Stimulated activated CD4-positive, alpha-beta T cell treated with anti-CD3 and anti-CD28 coated beads, Interleukin-15, amount 100 ng/mL, for 48 hours (primary cell): ENCODE data around the gene CCDC88A.

ENCODE experiments used
- DNase-seq, 2 donors: peaks; one replicate each; pipeline ENCODE4 v3.0.0-alpha.2; 2020; ENCODE audit warnings: low read depth in 2 of 2

CCDC88A gene

DNA sequence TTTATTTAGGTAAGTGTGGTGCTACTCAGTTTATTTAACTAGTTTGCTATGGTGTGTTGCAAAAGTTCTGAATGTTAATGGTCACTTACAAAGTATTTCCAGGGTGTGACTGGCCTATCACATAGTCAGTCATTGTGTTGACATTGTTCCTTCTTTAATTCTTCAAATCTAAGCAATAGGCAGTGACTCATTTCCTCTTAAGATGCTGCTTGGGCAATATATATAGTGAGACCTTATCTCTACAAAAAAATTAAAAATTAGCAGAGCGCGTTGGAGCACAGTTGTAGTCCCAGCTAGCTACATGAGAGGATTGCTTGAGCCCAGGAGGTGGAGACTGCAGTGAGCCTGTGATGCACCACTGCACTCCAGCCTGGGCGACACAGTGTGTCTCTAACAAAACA lies 5.8 kb upstream of the CCDC88A start:
- DNase-seq, result no peak

DNA sequence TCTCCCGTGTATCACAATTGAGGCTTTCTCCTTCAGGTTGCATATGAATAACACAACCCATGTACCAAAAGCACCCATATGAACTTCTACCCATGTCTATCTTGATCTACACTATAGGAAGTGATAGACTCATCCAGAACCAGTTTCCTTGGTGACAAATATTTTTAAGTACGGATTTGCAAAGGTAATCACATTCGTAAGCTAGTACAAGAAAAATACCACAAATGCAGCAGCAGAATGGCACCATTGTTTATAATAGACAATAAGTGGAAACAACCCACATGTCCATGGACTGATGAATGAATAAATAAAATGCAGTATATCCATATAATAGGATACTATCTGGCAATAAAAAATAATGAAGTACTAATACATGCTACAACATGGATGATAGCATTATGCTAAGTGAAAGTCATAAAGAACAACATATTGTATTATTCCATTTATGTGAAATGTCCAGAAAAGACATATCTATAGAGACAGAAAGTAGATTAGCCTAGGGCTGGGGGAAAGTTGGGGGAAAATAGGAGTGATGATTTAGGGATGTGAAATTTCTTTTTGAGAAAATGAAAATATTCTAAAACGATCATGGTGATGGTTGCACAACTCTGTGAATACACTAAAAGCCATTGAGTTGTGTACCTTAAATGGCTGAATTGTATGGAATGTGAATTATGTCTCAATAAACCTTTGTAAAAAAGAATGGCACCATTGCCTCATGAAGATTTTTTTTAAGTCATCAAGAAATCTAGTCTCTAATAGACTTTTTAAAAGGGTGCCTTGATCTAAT lies 3.4 kb upstream of the CCDC88A start:
- DNase-seq, result no peak

DNA sequence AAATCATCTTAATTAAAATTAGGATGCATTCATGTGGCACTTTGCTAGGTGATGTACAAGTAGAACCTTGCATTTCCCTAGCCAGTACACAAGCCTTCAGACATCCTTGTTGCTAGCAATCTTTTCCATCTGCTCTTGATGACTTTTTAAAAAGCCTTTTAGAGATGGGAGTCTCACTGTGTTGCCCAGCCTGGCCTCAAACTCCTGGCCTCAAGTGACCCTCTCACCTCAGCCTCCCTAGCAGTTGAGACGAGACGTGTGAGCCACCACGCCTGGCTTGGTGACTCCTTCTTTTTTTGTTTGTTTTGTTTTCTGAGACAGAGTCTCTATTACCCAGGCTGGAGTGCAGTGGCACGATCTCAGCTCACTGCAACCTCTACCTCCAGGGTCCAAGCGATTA lies 1.7 kb upstream of the CCDC88A start:
- no peak for DNase-seq

DNA sequence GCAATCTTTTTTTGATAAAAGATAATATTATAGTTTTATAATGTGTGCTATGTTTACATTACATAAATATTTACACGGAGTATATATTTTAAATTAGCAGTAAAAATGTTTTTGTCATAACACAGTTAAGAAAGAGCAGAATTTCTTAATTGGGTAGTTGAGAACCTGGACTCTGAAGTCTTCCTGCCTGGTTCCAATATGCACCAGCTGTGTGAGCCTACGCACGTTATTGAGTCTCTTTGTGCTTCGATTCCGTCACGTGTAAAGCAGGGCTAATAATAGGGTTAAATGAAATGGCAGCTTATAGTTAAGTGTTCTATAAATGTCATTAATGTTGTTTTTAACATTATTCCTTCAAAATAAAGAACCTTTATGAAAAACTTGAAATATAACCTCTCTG lies 1.2 kb upstream of the CCDC88A start:
- DNase-seq, result no peak

DNA sequence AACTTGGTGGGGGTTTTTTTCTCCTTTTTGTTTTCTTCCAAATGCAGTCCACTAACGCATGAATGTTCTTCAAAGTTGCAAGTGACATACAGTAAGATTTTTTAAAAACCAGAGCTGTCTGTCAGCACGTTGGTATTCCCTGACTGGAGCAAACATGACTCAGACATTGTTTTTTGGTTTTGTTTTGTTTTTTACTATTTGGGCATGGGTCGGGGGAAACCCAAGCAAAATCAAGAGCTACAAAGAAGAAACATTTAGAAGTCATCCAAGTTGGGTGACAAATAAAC lies 726 bp upstream of the CCDC88A start:
- no peak for DNase-seq

DNA sequence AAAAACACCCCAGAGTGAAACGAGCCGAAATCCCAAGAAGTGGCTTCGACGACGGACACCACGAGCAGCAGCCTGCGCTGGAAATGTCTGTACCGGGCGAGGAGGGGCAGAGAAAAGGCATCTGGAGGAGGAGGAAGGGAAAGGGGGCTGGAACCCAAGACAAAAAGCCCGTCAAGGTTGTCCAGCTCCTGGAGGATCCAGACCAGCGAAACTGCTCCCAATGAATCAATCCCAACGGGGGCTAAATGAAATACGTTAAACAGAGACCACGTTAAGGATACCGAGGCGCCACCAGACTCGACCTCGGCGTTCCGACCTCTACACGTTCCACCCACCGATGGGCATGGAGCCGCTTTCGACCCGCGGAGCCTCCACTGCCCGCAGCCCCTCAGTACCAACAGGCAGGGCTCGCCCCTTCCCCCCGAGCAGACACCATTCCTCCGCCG lies 400 bp downstream of the CCDC88A start:
- DNase-seq, result no peak

DNA sequence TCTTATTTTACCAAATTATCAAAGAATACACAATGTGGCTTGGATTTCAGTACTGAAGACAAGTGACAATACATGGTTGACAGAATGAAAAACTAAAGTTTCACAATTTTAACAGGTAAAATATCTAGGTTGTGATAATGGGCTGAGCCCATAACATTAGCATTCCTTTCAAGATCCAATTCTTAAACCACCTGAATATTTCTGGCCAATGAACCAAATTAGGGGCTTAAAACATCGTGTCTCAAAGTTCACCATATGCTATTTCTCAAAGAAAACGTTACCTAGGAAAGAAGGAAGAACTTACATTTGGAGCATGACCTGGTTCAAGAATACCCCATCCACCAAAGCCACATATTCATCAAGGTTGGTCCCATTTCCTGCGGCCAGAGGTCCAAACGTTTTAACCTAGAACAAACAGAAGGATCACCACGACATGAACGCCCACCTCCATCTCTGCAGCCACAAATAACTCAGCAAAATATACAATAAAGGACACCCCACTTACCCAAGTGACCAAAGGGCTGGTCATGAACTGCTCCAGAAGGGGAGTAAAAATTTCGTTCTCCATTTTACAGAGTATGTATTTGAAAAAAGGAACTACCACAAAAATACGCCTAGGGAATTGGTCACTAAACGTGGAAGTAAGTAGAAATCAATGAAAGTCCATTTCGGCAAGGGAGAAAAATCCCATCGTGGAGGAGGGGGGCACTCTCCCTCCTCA lies 984 bp downstream of the CCDC88A start:
- DNase-seq, result no peak

DNA sequence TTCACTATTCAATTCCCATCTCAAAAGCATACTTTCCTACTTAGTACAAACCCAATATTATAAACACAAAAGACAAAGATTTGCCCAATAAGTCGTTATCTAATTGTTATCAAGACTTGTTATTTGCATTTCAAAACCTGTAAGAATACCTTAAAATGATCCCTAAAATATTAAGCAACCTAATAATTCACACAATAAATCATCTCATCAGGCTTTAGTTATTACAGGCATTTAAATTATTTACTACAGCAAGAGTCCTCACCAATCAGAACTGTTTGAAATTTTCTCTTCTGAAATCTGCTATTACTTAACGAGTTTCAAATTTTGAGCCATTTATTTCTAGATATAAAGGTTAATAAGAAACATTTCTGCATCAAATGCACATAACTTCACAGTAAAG lies 1.6 kb downstream of the CCDC88A start:
- no peak for DNase-seq

DNA sequence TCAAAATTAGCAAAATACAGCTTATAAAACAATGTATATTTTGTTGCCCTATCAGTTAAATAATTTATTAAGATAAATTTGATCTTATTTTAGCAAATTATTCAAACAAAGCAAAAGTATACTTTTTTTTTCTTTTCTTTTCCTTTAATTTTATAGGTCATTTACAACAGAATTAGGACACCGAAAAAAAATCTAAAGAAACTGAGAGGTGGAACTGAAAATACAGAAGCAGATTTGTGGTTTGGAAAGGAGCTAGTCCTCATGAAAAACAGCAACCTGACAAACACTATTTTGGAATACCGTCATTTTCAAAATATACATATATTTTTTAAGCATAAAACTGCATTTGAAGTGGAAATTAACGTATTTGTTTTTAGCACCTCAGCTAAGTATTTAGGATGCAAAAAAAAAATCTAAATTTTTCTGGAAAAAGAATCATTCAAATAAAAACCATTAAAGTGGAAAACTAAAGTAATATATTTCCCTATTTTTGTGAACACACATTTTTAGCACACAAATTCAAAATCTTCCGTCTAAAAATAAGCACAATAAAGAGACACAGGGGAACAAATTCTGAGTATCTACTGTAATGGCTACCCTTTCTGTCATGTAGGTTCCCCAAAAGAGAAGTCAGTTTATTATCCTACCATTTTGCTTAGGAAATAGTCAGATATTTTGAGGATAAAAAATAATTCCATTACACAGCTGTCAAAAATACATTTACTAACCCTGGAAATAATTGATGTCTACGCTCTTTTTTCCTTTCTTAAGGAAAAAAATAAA lies 2.7 kb downstream of the CCDC88A start:
- DNase-seq, result no peak

DNA sequence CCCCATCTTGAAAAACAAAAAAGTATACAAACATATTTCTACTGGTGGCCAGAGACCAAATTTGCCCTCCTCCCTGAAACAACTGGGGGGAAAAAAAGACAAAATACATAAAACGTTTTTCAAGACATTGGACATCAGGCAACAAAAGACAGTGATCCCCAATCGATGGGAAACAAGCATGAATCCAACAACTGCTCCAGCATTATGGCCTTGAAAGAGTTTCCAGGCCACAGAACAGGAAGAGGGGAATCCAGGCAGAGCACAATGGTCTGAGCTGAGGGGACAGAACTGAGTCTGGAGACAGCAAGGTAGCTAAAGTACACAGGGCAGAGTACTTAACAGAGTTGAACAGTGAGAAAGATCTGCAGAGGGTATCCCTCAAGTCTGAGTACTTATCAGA lies 4.4 kb downstream of the CCDC88A start:
- DNase-seq, result no peak

DNA sequence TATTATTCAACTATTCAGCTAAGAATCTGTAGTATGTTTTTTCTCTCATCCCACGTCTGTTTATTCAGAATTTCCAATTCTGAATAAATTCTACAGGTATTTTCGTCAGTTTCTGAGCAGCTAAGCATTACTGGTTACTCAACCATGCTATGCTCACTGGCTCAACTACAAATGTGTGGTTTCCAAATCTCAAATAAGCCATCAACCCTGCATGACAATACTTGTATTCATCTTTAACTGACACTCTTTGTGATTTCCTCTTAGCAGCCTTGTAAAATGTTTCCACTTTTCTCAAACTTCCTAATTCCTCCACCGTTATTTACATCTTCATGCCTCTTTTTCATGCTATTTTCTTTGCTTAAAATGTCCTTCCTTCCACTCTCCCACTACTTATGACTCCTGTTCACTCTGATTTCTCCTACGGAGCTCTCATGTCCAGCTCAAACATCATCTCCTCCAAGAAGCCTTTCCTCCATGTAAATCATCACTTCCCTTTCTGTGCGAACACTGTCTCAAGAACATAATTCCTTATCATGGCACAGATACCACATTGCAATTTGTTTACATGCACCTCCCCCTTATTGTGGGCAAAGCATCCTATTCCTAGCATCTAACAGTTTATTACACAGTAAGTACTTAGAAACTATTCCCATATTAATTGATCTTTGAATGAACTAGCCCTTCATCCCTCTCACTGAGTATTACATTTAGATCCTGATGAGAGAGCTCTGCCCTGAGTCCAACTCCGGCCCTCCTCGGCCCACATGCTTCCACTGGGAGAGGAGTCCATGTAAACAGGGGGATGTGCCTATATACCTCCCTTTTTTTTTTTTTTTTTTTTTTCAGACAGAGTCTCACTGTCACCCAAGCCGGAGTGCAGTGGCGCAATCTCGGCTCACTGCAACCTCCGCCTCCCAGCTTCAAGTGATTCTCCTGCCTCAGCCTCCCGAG lies 10.5 kb downstream of the CCDC88A start:
- no peak for DNase-seq

DNA sequence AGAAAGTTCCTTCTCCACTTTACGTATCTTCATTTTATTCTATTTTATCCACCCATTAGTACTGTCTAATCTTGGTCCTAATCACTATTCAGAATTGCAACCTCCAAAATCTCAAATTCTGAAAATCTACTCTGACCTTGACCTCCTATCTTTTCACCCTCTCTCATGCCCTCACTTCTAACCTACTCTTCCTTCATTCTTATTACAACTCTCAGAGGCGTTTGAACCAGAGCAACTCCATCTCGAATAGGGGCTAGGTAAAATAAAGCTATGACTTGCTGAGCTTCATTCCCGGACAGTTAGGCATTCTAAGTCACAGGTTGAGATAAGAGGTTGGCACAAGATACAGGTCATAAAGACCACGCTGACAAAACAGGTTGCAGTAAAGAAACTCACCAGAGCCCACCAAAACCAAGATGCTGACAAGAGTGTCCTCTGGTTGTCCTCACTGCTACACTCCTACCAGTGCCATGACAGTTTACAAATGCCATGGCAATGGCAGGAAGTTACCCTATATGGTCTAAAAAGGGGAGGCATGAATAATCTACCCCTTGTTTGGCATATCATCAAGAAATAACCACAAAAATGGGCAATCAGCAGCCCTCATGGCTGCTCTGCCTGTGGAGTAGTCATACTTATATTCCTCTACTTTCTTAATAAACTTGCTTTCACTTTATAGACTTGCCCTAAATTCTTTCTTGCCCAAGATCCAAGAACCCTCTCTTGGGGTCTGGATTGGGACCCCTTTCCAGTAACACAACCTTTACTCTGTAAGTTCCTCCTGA lies 11.4 kb downstream of the CCDC88A start:
- DNase-seq, result no peak

DNA sequence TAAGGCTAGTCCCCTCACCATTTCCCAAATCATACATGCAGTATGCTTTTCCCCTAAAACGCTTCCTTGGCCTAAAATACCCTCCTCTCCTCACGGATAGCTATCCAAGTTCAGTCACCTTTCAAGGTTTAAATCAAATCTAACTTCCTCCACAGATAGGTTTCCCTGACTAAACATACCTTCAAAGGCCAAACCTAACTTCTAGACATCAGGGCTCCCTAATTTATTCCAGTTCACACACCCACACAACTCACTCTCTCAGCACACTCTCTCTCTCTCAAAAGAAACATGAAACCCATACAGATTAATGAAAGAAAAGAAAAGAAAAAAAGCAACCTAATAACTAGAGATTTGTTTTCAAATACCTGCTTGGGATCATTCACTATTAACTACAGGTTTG lies 14.5 kb downstream of the CCDC88A start:
- no peak for DNase-seq

DNA sequence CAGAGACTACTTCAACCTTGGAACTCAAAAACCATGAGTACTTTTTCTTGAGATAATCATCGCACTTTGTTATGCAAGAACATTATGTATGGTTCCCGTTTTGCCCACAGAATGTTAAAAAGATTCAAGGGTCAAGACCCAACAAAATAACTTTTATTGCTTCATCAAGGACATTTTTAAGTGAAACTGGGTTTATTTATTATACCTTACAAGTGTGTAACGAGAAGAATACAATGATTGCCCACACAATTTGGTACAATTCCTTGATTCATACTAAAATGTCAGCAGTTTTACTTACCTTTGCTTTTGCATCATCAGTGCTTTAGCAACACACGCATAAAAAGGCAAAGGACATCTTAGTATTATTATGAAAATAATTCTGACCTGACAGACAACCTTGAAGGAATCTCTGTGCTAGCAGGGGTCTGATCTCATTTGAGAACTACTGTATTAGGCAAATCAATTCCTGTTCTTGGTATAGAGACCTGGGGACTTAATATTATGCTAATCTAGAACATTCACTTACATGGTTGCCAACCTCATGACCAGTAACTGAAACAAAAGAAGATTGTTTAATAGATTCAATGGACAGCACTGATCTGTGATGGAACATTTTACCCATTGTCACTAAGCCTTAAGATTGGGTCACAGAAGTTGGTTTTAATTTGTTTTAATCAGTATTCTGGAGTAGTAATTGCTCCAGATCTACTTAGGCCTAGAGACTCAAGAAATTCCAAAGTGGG lies 16.2 kb downstream of the CCDC88A start:
- no peak for DNase-seq

DNA sequence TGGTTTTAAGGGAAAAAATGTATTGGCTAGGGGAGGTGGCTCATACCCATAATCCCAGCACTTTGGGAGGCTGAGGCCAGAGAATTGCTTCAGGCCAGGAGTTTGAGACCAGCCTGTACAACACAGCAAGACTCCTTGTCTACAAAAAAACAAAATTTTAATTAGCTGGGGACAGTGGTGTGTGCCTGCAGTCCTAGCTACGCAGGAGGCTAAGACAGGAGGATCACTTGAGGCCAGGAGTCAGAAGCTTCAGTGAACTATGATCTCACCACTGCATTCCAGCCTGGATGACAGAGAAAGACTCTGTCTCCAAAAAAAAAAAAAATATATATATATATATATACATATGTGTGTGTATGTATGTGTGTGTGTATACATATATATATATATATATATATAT lies 18.5 kb downstream of the CCDC88A start:
- DNase-seq, result no peak

DNA sequence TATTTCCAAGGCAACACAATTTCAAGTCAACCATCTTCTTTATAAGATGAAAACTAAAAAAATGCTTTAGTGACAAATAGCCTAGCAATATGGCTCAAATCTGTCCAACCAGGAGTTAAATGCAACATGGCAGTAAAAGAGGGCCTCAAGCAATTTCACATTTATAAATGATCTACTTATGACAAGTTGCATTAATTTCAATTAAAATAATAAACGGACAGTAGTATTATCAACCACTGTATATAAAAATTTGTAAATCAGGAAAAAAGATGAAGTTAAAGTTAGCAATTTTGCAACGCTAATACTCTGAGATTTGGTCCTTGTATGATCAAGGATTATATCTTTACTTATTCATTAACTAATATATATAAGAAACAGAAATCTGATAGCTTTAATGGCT lies 19.3 kb downstream of the CCDC88A start:
- DNase-seq, result no peak

DNA sequence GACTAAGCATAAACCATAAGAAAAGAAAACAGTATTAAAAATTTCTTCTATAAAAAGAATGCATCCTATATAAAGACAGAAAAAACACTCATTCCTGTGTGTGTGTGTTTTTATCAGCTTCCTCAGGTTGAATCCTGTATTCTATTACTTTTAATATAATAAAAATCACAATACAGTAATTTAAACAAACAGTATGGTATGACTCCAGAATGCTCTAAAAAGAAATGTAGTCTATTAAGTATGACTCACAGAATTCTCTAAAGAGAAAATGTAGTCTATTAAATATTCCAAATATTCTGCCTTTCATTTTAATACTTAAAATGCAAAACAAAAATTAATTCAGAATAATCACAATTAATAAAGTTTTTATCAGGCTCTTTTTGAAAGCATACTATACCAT lies 19.8 kb downstream of the CCDC88A start:
- DNase-seq, result no peak

DNA sequence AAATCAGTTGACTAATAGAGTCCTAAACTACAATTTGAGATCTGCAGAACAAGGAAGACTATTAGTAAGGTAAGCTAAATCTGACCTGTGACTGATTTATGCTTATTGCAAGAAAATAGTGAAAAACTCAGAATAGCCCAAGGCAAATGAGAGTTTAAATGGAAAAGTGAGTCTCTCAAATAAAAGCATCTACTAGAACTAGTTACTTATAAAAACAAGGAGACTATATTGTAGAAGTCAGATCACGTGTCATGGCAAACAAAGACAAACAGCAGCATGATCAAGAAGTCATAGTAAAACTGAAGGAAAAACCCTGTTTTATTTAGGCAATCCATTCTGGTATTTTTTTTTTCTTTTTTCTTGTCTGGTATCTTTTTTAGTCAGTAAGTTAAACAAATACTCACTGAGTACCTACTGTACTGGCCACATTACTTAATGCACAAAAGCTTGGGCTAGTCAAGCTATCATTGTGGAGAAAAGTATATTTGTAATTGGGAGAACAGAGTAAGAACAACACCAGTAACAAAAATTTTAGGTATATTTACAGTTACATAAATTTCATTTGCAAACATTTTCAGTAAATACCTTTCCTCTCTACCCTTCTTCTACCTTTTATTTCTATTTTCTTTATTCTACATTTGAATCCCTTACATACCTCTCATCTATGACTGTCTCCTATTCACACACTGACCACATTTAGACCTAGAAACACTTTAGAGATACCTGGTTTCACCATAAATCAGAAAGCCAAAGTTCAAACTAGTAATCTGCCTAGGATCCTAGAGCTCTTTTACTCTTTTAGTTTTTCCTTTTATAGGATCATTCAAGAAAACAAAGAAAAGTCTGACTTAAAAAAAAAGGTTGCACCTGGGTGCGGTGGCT lies 23.7 kb downstream of the CCDC88A start:
- DNase-seq, result no peak

DNA sequence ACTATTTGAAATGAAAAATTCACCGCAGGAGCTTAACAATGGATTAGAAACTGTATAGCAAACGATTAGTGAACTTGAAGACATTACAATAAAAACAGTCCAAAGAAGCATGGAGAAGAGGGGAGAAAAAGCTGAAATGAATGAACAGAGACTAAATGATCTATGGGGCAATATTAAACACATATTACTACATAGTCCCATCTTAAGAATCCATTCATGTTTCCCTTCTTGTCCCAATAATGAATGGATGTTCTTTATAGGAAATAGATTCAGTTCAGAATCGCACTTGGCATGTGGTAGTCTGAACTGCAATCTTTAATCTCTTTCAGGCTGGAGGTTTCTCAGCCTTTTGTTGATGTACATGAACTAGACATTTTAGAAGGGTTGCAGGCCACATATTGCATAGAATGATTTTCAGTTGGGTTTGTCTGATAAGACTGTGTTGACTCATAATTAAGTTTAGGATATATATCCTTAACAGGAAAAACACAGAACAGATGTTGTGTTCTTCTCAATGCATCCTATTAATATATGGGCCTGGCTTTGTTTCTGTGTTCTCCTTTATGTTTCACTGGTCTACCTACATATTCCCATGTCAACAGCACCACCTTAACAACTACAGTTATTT lies 27.9 kb downstream of the CCDC88A start:
- DNase-seq, result no peak
